Testis (tissue), 2 donors: Measurements from ENCODE around the gene TSC22D3.

Source experiments
- POLR2A ChIP-seq: fragments of 450-650 bp; IDR thresholded peaks from one replicate; pipeline ENCODE4 v1.6.1; 2017; ENCODE audit warnings: antibody characterized with exemption, mild to moderate bottlenecking, moderate library complexity
- TF ChIP-seq, protein P1 (sequence below), 3 experiments: fragments of 450-650 bp in 2 of 3; fragments of 200-600 bp in 1 of 3; sonication (generic) in 1 of 3; IDR thresholded peaks; one replicate each; pipeline ENCODE4 v1.5.1; 2016 to 2019; ENCODE audit warnings: antibody characterized with exemption in 3 of 3, mild to moderate bottlenecking in 2 of 3, moderate library complexity in 1 of 3

- TF ChIP-seq, protein P1, sequence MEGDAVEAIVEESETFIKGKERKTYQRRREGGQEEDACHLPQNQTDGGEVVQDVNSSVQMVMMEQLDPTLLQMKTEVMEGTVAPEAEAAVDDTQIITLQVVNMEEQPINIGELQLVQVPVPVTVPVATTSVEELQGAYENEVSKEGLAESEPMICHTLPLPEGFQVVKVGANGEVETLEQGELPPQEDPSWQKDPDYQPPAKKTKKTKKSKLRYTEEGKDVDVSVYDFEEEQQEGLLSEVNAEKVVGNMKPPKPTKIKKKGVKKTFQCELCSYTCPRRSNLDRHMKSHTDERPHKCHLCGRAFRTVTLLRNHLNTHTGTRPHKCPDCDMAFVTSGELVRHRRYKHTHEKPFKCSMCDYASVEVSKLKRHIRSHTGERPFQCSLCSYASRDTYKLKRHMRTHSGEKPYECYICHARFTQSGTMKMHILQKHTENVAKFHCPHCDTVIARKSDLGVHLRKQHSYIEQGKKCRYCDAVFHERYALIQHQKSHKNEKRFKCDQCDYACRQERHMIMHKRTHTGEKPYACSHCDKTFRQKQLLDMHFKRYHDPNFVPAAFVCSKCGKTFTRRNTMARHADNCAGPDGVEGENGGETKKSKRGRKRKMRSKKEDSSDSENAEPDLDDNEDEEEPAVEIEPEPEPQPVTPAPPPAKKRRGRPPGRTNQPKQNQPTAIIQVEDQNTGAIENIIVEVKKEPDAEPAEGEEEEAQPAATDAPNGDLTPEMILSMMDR (IDR thresholded peaks at IDR 0.05), result no peak
- no peak for TF ChIP-seq POLR2A
Observed at GRCh38 chrX:107729558-107730297, 45.9 kb downstream of the TSC22D3 start.
